ENCODE measurements around the gene CD58. TPM values are rescaled to one million over a fixed set of nuclear protein-coding genes. Genes with fewer than 3 reads are reported as not detected.
"Not testable (repeated sequence)": the region's sequence is repeated elsewhere in the genome, so short reads cannot be mapped to it uniquely, and the experiment has no call there.

The CD58 gene
- total and polyA plus RNA-seq, 4 donors: 5.1 to 30.2 (median 10.8) TPM

GRCh38 chr1:116565222-116565621 is 5.6 kb downstream of the CD58 start (continued):
- TF ChIP-seq RXRA (IDR thresholded peaks at IDR 0.05): no peak
- TF ChIP-seq HNF4A (conservative IDR thresholded peaks at IDR 0.05): no peak
- TF ChIP-seq EGR1 (IDR thresholded peaks at IDR 0.05; ENCODE audit: low read depth in 2 of 2): no peak

- TF ChIP-seq CTCF (IDR thresholded peaks at IDR 0.05; ENCODE audit: low read depth, low read length, missing input control) (no peak), MAX (IDR thresholded peaks at IDR 0.05) (no peak), SP1 (IDR thresholded peaks at IDR 0.05) (no peak), EGR1 (IDR thresholded peaks at IDR 0.05; ENCODE audit: low read depth in 2 of 2) (no peak), NR2F2 (IDR thresholded peaks at IDR 0.05) (no peak), GABPA (IDR thresholded peaks at IDR 0.05 in 1 of 2, conservative IDR thresholded peaks at IDR 0.05 in 1 of 2) (no peak), ZBTB33 (IDR thresholded peaks at IDR 0.05) (no peak), TAF1 (conservative IDR thresholded peaks at IDR 0.05) (no peak), JUND (IDR thresholded peaks at IDR 0.05) (no peak), FOXA2 (IDR thresholded peaks at IDR 0.05) (no peak), REST (IDR thresholded peaks at IDR 0.05) (no peak), YY1 (IDR thresholded peaks at IDR 0.05) (no peak), HNF4A (conservative IDR thresholded peaks at IDR 0.05) (no peak), HNF4G (IDR thresholded peaks at IDR 0.05) (no peak), FOXA1 (IDR thresholded peaks at IDR 0.05) (no peak), RXRA (IDR thresholded peaks at IDR 0.05) (no peak), ATF3 (IDR thresholded peaks at IDR 0.05) (no peak), RAD21 (IDR thresholded peaks at IDR 0.05) (no peak)
- 91% methylated on average over 1 of the region's 1 CpG for WGBS
- Histone ChIP-seq H3K9ac (ENCODE audit: low read depth in 1 of 2, low read length in 2 of 2) (no peak overlapping the region), H3K4me1 (ENCODE audit: control insufficient read depth in 4 of 4, insufficient read depth in 4 of 4, low read length in 3 of 4) (peaks cover 0 to 6% (median 0%) of the 10 kb centered on the region in 4 donors), H3K4me3 (ENCODE audit: low read depth in 1 of 3, low read length in 3 of 3) (no peak overlapping the region), H3K36me3 (ENCODE audit: control insufficient read depth in 4 of 4, insufficient read depth in 3 of 4, low read depth in 1 of 4, low read length in 3 of 4) (no peaks in the 10 kb centered on the region), H3K9me3 (ENCODE audit: control insufficient read depth in 4 of 4, low read length in 3 of 4) (no peaks in the 10 kb centered on the region), H3K27ac (ENCODE audit: low read depth in 1 of 2, low read length in 2 of 2) (no peak overlapping the region), H3K27me3 (ENCODE audit: control insufficient read depth in 4 of 4, insufficient read depth in 4 of 4, low read length in 3 of 4) (no peaks in the 10 kb centered on the region)
- no peak for DNase-seq (ENCODE audit: low spot score)
Observed at GRCh38 chr1:116564426-116564825, 6.4 kb downstream of the CD58 start.

GRCh38 chr1:116562465-116562864 is 8.4 kb downstream of the CD58 start:
- not testable (repeated sequence) for H3K27ac ChIP-seq (ENCODE audit: low read depth in 1 of 2, low read length in 2 of 2); H3K4me1 ChIP-seq (ENCODE audit: control insufficient read depth in 4 of 4, insufficient read depth in 4 of 4, low read length in 3 of 4); H3K27me3 ChIP-seq (ENCODE audit: control insufficient read depth in 4 of 4, insufficient read depth in 4 of 4, low read length in 3 of 4); H3K4me3 ChIP-seq (ENCODE audit: low read depth in 1 of 3, low read length in 3 of 3); DNase-seq (ENCODE audit: low spot score); H3K9ac ChIP-seq (ENCODE audit: low read depth in 1 of 2, low read length in 2 of 2); H3K36me3 ChIP-seq (ENCODE audit: control insufficient read depth in 4 of 4, insufficient read depth in 3 of 4, low read depth in 1 of 4, low read length in 3 of 4); H3K9me3 ChIP-seq (ENCODE audit: control insufficient read depth in 4 of 4, low read length in 3 of 4)
- WGBS: 96% methylated on average over 4 of the region's 4 CpGs
